Measurements from ENCODE around the gene SMIM14.

The SMIM14 gene

GRCh38 chr4:39563346-39563847 lies 75.3 kb downstream of the SMIM14 start:
- no peak overlapping the region for H3K27ac ChIP-seq
- no peak for TF ChIP-seq CTCF (conservative IDR thresholded peaks at IDR 0.05)

GRCh38 chr4:39562792-39563191 lies 75.9 kb downstream of the SMIM14 start:
- no peak overlapping the region for H3K27ac ChIP-seq
- TF ChIP-seq CTCF (conservative IDR thresholded peaks at IDR 0.05) = no peak

- no peak overlapping the region for H3K27ac ChIP-seq
- TF ChIP-seq CTCF (conservative IDR thresholded peaks at IDR 0.05) = no peak
Measured at GRCh38 chr4:39559626-39560025, 79.0 kb downstream of the SMIM14 start.

GRCh38 chr4:39555472-39555871 lies 83.2 kb downstream of the SMIM14 start:
- no peak for TF ChIP-seq CTCF (conservative IDR thresholded peaks at IDR 0.05)
- H3K27ac ChIP-seq = no peak overlapping the region

- no peak for TF ChIP-seq CTCF (conservative IDR thresholded peaks at IDR 0.05)
- peak overlapping the region; percentile 50 for H3K27ac ChIP-seq
Measured at GRCh38 chr4:39548425-39549067, 90.1 kb downstream of the SMIM14 start.

- TF ChIP-seq CTCF (conservative IDR thresholded peaks at IDR 0.05) = no peak
- peak overlapping the region; percentile 90 for H3K27ac ChIP-seq
Measured at GRCh38 chr4:39544580-39545315, 93.9 kb downstream of the SMIM14 start.

GRCh38 chr4:39544080-39544479 lies 94.6 kb downstream of the SMIM14 start:
- H3K27ac ChIP-seq = peak overlapping the region; percentile 90

- H3K27ac ChIP-seq = peak overlapping the region; percentile 90
- TF ChIP-seq CTCF (conservative IDR thresholded peaks at IDR 0.05) = no peak
Measured at GRCh38 chr4:39543034-39543433, 95.6 kb downstream of the SMIM14 start.
